ENCODE measurements around the gene SNRPD3.

DNA sequence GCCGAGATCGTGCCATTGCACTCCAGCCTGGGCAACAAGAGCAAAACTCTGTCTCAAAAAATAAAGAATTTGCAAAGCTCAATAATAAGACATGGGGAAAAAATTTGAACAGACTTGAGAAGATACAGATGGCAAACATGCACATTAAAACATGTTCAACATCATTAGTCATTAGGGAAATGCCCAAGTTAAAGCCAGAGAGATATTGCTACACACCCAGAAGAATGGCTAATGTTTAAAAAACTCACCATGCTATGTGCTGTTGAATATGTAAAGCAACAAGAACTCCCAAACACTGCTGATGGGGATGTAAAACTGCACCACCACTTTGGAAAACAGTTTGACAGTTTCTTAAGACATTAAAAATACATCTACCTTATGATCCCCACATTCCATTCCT is 24.5 kb downstream of the SNRPD3 start:
- TF ChIP-seq, protein P1, sequence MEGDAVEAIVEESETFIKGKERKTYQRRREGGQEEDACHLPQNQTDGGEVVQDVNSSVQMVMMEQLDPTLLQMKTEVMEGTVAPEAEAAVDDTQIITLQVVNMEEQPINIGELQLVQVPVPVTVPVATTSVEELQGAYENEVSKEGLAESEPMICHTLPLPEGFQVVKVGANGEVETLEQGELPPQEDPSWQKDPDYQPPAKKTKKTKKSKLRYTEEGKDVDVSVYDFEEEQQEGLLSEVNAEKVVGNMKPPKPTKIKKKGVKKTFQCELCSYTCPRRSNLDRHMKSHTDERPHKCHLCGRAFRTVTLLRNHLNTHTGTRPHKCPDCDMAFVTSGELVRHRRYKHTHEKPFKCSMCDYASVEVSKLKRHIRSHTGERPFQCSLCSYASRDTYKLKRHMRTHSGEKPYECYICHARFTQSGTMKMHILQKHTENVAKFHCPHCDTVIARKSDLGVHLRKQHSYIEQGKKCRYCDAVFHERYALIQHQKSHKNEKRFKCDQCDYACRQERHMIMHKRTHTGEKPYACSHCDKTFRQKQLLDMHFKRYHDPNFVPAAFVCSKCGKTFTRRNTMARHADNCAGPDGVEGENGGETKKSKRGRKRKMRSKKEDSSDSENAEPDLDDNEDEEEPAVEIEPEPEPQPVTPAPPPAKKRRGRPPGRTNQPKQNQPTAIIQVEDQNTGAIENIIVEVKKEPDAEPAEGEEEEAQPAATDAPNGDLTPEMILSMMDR (IDR thresholded peaks at IDR 0.05; ENCODE audit: low read depth, low read length, poor library complexity, severe bottlenecking): no peak
- no peak for TF ChIP-seq EZH2phosphoT487 (IDR thresholded peaks at IDR 0.05; ENCODE audit: borderline replicate concordance, low read length)

All from DOHH2 (cell line).